Endothelial cell of hepatic sinusoid (primary cell): Measurements from ENCODE around the gene PTPN20.
"Not testable (repeated sequence)": the region's sequence is repeated elsewhere in the genome, so short reads cannot be mapped to it uniquely, and the experiment has no call there.

ENCODE experiments used
- in situ Hi-C: cut with HindIII; loops from 2 replicates; pipeline ENCODE4 v1.10.0; 2017; ENCODE audit warnings: low sequenced_read_pairs

The PTPN20 gene

DNA sequence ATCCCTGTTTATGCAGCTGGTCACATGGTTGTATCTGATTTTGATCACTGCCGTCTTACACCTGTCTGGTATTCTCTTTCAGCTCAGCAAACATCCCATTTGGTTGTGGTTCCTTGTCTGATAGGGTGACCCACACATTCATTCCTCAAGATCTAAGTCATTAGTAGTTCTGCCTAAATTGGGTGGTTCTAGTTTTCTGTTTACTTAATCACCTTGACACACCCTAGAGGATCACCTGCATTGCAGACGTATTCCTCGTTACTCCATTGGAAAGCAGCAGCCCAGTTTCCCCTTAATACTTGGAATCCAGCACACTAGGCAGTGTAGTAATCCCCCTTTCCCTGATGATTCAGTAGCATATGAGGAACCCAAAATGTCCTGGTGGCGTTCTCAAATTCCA is 41.3 kb downstream of the PTPN20 start:
- in situ Hi-C loops = not testable (repeated sequence)

DNA sequence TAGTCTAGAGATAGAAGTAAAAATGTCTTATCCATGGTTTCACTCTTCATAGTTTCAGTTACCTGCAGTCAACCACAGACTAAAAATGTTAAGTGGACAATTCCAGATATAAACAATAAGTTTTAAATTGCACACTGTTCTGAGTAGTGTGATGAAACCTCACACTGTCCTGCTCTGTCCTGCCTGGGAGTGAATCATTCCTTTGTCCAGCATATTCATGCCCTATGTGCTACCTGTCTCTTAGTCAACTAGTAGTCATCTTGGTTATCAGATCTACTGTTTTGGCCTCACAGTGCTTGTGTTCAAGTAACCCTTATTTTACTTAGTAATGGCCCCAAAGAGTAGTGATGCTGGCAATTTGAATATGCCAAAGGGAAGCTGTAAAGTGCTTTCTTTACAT is 49.5 kb downstream of the PTPN20 start:
- in situ Hi-C loops = not testable (repeated sequence)

DNA sequence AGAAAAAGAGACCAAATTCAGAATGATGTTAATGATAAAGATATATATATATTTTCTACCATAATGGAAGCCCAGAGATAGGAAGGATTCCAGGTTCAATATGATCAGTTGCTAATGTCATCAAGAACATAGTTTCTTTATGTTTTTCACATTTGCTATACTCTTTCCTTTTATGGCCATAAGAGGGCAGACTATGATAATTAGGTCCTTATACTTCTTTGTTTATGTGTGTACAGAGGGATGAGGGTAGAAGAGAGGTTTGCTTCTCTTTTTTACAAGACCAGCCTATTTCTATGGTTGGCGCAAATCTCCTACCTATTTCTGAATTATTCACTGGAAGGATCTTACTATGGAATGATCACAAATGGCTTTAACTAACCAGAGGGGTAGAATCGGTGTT is 52.1 kb downstream of the PTPN20 start:
- in situ Hi-C loops = not testable (repeated sequence)

DNA sequence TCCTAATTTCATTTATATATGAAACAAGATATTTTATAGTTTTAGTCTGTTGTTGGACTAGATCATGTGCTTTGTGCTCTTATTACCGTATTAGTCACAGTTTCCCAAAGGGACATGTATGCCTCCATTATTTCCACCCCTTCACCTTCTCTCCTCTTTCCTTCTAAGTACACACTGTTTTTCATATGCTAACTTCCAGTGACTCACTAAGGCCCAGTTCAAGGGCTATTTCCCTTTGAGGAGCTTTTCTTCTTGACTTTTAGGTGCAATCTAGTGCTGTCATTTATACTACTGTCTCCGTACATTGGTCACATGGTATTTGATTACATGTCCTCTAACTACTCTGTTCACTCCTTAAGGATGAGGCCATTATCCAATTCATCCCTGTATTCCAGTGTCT is 55.8 kb downstream of the PTPN20 start:
- in situ Hi-C loops = not testable (repeated sequence)

DNA sequence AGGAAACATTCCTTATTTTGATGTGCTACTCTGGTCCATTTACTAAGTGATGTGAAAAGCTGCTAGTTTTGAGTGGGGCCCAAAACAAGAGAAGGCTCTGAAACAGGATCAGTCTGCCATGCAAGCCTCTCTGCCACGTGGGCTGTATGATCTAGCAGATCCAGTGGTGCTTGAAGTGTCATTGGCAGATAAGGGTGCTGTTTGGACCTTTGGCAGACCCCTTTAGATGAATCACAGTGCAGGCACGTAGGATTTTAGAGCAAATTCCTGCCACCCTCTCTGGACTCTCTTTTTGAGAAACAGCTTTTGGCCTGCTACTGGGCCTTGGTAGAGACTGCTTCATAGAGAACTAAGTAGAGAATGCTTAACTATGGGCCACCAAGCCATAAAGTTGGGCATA is 69.0 kb downstream of the PTPN20 start:
- in situ Hi-C loops = not testable (repeated sequence)

DNA sequence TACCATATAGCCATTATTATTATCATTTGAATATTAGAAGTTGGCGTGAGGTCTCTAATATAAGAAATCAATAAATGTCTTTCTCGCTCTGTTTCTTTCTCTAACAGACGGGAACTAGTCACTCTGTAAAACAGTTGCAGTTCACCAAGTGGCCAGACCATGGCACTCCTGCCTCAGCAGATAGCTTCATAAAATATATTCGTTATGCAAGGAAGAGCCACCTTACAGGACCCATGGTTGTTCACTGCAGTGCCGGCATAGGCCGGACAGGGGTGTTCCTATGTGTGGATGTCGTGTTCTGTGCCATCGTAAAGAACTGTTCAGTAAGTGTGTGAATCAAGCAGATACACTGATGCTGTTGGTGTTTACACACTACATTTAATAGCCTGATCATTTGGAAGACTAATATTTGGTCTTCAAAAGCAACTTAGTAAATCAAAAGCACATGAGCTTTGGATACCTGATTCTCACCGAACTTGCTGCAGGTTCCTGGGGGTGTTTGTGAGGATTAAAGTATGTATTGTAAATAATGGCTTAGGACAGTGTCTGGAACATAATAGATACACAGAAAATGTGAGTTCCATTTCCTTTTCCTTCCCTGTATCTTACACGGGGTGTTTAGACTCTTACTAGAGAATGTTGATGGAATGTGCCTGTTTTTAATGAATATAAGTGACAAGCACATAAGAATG is 76.2 kb downstream of the PTPN20 start:
- in situ Hi-C loops = not testable (repeated sequence)

DNA sequence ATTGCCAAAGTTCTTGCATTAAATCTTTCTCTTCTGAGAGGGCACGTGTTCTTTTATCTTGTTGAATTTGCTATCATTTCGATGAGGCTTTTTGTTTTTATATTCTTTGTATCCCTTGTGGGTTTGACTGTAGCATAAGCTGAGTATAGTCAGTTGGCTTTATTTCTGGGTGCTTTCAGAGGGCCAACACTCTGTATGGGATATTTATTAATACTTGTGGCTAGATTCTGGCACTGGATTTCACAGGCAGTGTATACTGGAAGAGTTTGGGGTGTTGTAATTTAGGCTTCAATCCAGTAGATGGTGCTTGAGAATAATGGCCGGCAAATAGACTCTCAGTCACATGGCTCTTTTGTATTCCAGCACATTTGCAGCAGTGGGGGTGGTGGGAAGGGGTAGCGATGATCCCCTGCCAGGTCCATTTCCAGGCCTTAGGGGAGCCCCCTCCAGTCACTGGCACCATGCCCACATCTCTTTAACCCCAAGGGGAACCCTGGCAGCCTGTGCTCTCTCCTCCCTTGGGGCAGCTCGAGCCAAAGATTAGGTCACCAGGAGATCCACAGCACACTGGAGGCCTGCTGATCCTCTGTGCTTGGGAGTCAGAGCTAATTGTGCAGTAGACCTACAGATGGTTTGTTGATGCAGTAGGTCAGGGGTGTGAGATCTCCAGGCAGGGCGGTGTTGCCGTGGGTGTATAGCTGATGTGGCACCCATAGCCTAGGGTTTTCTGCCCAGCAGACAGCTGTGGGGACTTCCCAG is 81.8 kb downstream of the PTPN20 start:
- in situ Hi-C loops = no loop called here

DNA sequence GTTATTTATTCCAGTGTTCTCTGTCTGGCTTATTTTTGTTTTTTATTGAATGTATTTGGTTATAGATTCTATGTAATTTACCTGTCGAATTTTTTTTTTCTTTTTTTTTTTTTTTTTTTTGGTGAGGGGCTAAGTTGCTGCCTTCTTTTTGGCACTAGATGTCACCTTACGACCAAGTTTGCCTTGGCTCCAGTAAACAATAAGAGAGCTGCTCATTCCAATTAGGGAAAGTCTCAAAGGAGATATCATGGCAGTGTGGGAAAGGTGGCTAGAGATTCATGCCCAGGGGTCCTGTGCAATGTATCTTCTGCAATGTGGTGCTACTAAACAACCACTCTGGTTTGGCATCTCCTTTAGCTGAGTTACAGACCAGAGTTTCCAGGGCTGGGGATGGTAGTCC is 84.0 kb downstream of the PTPN20 start:
- in situ Hi-C loops = no loop called here

DNA sequence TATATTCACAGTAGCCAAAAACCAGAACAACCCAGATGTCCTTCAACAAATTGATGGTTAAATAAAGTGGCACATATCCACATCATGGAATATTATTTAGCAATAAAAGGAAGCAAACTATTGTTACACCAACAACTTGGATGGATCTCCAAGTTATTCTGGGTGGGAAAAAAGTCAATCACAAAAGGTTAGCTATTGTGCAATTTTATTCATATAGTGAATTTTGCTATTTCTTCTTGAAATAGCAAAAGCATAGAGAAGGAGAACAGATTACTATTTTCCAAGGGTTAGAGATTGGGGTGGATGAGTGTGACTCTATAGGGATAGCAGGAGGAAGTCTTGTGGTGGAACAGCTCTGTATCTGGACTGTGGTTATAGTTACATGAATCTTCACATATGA is 87.0 kb downstream of the PTPN20 start:
- in situ Hi-C loops = no loop called here

DNA sequence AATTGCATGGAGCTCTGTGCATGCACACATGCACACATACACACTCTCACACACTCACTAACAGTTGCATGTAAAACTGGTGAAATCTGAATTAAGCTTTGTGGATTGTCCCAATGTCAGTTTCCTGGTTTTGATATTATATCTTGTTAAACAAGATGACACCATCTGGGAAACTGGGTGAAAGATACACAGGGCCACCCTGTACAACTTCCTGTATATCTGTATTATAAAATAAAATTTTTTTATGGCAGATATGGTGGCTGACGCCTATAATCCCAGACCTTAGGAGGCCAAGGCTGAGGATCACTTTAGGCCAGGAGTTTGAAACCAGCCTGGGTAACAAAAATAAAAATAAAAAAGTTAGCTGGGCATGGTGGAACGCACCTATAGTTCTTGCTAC is 87.4 kb downstream of the PTPN20 start:
- in situ Hi-C loops = no loop called here

DNA sequence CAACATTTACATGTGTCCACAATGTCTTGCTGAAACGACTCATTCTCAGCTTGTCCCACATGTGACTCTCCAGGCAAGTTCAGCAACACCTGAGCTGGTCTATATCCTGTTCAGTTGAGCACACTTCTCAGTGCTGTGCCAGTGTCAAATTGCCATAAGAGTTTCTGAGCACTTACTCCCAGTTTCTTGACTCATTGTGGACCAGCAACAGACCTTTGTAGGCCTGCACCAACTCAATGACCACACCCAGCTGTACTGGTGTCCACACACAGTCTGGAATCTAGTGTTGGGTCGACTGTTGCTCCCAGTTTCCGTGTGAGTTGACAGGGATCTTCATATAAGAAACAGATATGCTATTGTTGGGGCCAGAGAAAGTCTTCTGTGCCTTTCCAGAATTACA is 88.0 kb downstream of the PTPN20 start:
- in situ Hi-C loops = no loop called here

DNA sequence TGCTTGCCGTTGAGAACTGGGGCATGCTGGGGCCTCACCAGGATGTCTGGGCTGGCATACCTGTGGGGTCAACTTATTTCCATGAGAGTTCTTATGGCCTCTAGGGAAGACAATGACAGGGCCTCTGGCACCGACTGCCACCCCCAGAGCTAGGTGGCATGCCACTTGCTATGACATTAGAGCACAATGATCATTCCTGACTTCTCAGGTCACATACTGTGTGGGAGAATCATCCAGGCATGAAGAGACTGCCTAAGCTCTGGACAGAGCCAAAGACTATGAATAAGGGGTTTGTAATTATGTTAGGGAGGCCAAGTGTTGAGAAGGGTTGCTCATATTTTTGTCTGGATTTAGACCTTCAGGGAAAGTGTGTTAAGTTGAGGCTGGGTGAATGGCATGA is 97.5 kb downstream of the PTPN20 start:
- in situ Hi-C loops = no loop called here

DNA sequence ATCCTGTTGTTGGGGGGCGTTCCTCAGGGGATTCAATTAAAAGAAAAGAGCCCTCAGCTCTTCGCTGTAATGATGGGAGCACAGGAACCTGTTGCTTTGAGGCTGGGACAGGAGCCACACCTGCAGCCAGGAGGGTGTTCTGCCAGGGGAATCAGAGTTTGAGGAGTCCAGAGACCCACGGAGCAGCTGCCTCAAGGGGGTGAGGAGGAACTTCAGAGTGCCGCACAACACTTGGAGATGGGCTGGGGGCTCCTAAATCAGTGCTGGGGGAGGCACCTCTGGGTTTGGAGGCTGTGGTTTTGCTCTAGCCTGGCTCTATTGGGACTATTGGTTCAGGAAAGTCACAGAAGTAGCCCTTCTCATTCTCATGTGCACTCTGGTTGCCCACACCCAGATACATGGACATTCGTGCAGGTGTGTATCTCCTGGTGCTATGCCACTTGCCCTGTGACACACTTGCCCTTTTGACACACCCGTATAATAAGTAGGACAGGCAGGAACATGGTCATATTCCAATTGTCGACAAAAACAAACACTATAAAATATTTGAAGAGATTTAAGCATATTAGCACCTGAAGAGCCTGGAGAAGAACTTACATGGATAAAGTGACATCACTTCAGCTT is 98.1 kb downstream of the PTPN20 start:
- in situ Hi-C loops = no loop called here

DNA sequence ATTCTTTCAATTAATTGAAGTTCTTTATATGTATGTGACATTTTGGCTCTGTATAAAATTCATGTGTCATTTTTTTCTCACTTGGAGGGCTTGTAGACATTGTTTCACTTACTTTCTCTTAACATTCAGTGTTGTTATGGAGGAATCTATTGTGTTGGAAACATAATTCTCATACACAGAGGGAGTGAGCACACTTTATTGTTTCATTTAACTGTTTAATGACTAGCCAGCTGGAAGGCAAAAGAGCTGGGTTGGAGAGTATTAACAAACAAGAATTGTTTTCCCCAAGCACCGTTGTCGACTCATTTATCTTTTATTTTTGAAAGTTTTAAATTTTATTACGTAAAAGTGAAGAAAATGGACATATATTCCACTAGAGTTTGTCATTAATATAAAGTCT is 98.8 kb downstream of the PTPN20 start:
- in situ Hi-C loops = no loop called here

DNA sequence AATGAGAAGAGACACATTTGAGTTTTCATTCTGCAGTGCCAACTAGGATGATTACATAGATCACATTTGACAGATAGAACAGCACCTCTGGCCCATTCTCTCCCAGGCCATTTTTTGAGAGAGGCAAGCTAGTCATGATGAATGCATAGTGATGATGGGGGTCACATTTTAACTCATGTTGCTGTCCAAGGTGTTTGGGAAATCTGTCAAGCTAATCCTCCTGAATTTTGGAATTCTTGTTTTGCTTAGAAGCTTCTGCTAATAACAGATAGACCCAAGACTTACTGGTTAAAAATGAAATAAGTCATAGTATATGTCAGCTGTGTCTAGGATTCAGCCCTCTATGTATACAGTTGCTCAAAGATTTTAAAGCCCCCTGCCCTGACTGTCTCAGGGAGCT is 101.0 kb downstream of the PTPN20 start:
- in situ Hi-C loops = no loop called here

DNA sequence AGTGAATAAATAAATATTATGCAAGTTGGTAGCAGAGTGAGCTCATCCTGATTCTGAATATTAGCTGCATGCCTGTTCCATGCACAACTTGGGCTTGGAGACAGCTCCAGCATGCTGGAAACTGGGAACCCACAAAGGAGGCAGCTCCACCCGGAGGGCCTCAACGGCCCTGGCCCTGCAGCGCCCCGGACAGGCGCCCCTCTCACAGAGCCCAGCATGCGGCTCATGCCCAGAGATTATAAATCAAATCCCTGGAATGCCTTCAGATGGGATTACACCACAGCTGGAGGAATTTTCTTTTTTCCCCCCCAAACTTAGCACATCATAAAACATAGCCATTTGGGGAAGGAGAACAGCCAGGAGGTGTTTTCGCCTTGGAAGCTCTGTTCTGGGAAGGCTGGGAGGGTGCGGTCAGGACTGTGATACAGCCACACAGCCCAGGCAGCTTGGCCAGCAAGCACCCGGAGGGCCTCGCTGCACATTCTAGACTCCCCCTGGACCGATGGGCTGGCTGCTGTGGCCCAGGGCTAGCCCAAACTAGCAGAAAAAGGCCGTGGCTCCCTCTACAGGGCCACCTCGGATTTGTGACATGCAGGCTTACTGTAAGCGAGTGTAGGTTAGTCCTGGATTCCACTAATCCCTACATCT is 102.4 kb downstream of the PTPN20 start:
- in situ Hi-C loops = no loop called here

DNA sequence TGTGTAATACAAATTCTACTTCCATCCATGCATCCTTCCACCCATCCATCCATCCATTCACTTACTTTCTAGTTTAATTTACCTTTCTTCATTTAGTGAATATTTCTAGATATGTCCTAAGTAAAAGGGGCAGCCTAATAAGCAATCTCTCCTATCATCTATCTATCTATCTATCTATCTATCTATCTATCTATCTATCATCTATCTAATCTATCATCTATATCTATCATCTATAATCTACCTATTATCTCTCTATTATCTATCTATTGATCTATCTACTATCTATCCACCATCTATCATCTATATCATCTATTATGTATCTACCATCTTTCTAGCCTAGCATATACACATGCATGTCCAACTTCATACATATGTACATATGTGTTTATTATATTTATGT is 104.2 kb downstream of the PTPN20 start:
- in situ Hi-C loops = no loop called here

DNA sequence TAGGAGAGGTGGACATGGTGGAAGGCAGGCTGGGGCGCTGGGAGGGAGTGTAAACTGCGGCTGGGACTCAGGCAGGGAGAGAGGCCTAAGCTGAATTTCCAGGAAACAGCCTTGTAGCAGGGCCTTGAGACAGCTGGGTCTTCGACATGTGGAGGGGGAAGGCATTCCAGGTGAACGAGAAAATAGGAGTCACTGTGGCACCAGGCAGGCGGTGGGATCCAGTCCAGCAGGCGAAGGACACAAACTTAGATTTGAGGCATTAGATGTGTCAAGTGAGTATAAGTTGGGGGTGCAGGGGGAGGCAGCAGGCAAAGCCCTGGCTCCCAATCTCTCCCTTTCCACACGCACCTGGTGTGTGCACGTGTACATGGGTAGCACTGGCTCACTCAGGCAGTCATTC is 105.3 kb downstream of the PTPN20 start:
- in situ Hi-C loops = no loop called here

DNA sequence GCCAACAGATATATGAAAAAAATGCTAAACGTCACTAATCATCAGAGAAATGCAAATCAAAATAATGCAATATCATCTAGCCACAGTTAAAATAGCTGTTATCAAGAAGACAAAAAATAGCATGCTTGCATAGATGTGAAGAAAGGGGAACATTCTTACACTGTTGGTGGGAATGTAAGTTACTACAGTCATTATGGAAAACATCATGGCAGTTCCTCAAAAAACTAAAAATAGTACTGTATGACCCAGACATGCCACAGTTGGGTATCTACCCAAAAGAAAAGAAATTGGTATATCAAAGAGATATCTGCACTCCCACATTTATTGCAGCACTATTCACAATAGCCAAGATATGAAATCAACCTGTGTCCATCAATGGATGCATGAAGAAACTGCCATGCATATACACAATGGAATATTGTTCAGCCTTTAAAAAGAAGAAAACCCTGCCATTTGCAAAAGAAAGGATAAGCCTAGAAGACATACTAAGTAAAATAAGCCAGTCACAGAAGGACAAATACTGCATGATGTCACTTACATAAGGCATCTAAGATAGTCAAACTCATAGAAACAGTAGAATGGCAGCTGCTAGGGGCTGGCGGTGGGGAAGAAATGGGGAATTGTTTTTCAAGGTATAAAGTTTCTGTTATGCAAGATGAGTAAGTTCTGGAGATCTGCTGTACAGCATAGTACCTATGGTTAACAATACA is 107.0 kb downstream of the PTPN20 start:
- in situ Hi-C loops = no loop called here

DNA sequence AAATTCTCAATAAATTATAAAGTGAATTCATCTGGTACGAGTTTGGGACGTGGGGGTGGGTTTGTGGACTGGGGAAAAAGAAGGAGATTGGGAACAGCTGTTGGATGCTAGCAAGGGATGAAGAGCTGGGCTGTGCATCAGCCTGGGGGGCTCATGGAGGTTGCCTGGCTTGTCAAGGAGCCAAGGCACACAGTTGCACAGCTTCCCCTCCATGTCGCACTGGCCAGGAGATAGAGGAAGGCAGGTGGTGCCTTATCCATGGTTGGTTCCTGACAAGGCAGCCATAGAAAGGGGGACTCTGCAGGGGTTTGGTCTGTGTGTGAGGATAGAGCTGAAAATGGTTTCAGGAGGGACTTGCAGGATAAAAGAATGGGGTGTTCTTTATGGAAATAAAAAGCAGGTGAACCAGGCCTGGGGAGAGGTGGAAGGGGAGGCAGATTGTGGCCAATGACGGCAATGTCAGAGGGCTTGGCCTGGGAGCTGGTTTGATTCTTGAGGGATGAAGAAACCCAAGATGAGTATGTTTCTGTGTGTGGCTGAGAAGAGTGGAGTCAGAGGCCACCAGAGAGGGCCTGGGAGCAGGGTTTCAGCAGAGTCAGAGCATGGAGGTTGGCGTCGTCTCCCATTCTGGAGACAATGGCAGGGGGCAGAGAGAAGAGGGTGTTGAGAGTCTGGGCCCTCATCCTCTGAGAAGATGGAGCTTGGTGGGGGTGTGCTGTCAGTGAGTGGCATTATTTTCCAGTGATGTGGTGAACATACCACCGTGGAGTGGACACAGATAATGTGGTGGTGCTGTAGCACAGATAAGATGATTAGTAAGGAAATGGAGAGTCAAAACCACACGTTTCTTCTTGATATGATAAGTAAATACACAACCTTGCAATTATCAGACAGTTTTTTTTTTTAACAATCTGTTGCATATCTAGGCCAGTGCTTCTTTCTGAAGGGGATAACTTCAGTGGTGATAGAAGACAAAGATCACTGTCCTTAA is 108.2 kb downstream of the PTPN20 start:
- in situ Hi-C loops = no loop called here
